H9 (cell line): Measurements from ENCODE around the gene UQCC2. TPM values are rescaled to one million over a fixed set of nuclear protein-coding genes. Genes with fewer than 3 reads are reported as not detected.

Experiments used
- DNase-seq: peaks from one replicate; pipeline ENCODE4 v3.0.0-alpha.2; 2017
- H2AFZ ChIP-seq: one replicate; pipeline ENCODE4 v1.6.1; 2013; ENCODE audit warnings: mild to moderate bottlenecking, low read length, control low read depth, moderate library complexity
- H2AK5ac ChIP-seq: 2 replicates; pipeline ENCODE4 v1.6.1; 2013; ENCODE audit warnings: low read length, control low read depth, mixed read lengths; ENCODE audit not compliant: insufficient read length
- H2BK120ac ChIP-seq: one replicate; pipeline ENCODE4 v1.6.1; 2013; ENCODE audit warnings: low read depth, mild to moderate bottlenecking, low read length, control low read depth, inconsistent platforms; ENCODE audit not compliant: poor library complexity, severe bottlenecking
- H2BK12ac ChIP-seq: 2 replicates; pipeline ENCODE4 v1.6.1; 2013; ENCODE audit warnings: low read length, control low read depth, mixed read lengths, low read depth; ENCODE audit not compliant: insufficient read length
- H2BK15ac ChIP-seq: 2 replicates; pipeline ENCODE4 v1.6.1; 2013; ENCODE audit warnings: low read depth, low read length, control low read depth
- H2BK20ac ChIP-seq: one replicate; pipeline ENCODE4 v1.6.1; 2013; ENCODE audit warnings: low read depth, mild to moderate bottlenecking, low read length, control low read depth, inconsistent platforms; ENCODE audit not compliant: poor library complexity, severe bottlenecking
- H2BK5ac ChIP-seq: 2 replicates; pipeline ENCODE4 v1.6.1; 2013; ENCODE audit warnings: low read length, control low read depth, mixed read lengths; ENCODE audit not compliant: insufficient read length
- H3K14ac ChIP-seq: 2 replicates; pipeline ENCODE4 v1.6.1; 2013; ENCODE audit warnings: low read length, control low read depth; ENCODE audit not compliant: insufficient read depth
- H3K18ac ChIP-seq: 2 replicates; pipeline ENCODE4 v1.6.1; 2013; ENCODE audit warnings: low read depth, mild to moderate bottlenecking, mixed read lengths, low read length, control low read depth; ENCODE audit not compliant: insufficient read length
- H3K23ac ChIP-seq: 2 replicates; pipeline ENCODE4 v1.6.1; 2013; ENCODE audit warnings: low read length, control low read depth, mixed read lengths, low read depth; ENCODE audit not compliant: insufficient read length
- H3K23me2 ChIP-seq: 2 replicates; pipeline ENCODE4 v1.6.1; 2013; ENCODE audit warnings: low read depth, mild to moderate bottlenecking, mixed read lengths, low read length, control low read depth; ENCODE audit not compliant: insufficient read length, poor library complexity, severe bottlenecking
- H3K27ac ChIP-seq: 2 replicates; pipeline ENCODE4 v1.5.1; 2013; ENCODE audit warnings: low read length, control low read depth, mixed read lengths, low read depth; ENCODE audit not compliant: insufficient read length
- H3K27me3 ChIP-seq: 2 replicates; pipeline ENCODE4 v1.6.1; 2013; ENCODE audit warnings: low read length, control low read depth, inconsistent platforms; ENCODE audit not compliant: insufficient read depth
- H3K4ac ChIP-seq: 2 replicates; pipeline ENCODE4 v1.6.1; 2013; ENCODE audit warnings: low read depth, mild to moderate bottlenecking, control low read depth, inconsistent platforms, low read length, moderate library complexity
- H3K4me1 ChIP-seq: 2 replicates; pipeline ENCODE4 v1.6.1; 2013; ENCODE audit warnings: low read length, control low read depth, inconsistent platforms; ENCODE audit not compliant: insufficient read depth
- H3K4me2 ChIP-seq: 2 replicates; pipeline ENCODE4 v1.6.1; 2013; ENCODE audit warnings: low read length, control low read depth, mixed read lengths; ENCODE audit not compliant: insufficient read length, insufficient read depth
- H3K56ac ChIP-seq: 2 replicates; pipeline ENCODE4 v1.6.1; 2013; ENCODE audit warnings: low read depth, mild to moderate bottlenecking, mixed read lengths, low read length, control low read depth; ENCODE audit not compliant: insufficient read length
- H3K79me1 ChIP-seq: 2 replicates; pipeline ENCODE4 v1.6.1; 2013; ENCODE audit warnings: low read depth, mild to moderate bottlenecking, moderate library complexity, low read length, control low read depth, inconsistent platforms; ENCODE audit not compliant: insufficient read depth, poor library complexity, severe bottlenecking
- H3K79me2 ChIP-seq: 2 replicates; pipeline ENCODE4 v1.6.1; 2013; ENCODE audit warnings: low read length, control low read depth, inconsistent platforms; ENCODE audit not compliant: insufficient read depth
- H3K9ac ChIP-seq: 2 replicates; pipeline ENCODE4 v1.6.1; 2013; ENCODE audit warnings: low read length, control low read depth, mixed read lengths; ENCODE audit not compliant: insufficient read length; ENCODE audit errors: extremely low read depth
- H3K9me3 ChIP-seq: one replicate; pipeline ENCODE4 v1.6.1; 2013; ENCODE audit warnings: low read depth, low read length, inconsistent platforms; ENCODE audit not compliant: control insufficient read depth
- H3T11ph ChIP-seq: one replicate; pipeline ENCODE4 v1.6.1; 2013; ENCODE audit warnings: mild to moderate bottlenecking, low read length, control low read depth, inconsistent platforms
- H4K20me1 ChIP-seq: one replicate; pipeline ENCODE4 v1.6.1; 2013; ENCODE audit not compliant: control insufficient read depth, insufficient read length, insufficient read depth
- H4K5ac ChIP-seq: 2 replicates; pipeline ENCODE4 v1.6.1; 2013; ENCODE audit warnings: low read depth, mild to moderate bottlenecking, mixed read lengths, low read length, control low read depth; ENCODE audit not compliant: insufficient read length
- H4K8ac ChIP-seq: replicated peaks from 2 replicates; pipeline ENCODE4 v1.6.1; 2013; ENCODE audit warnings: low read length, control low read depth, mixed read lengths, low read depth; ENCODE audit not compliant: insufficient read length
- H4K91ac ChIP-seq: 2 replicates; pipeline ENCODE4 v1.6.1; 2013; ENCODE audit warnings: low read depth, mild to moderate bottlenecking, moderate library complexity, mixed read lengths, low read length, control low read depth; ENCODE audit not compliant: insufficient read length
- H3K27ac Mint-ChIP-seq, 3 experiments: 2 replicates in 2 of 3; 3 replicates in 1 of 3; pipeline ENCODE4 v1.8.0; 2020 to 2021; ENCODE audit warnings: mixed read lengths in 3 of 3, mild to moderate bottlenecking in 1 of 3, moderate library complexity in 1 of 3
- H3K27me3 Mint-ChIP-seq: 2 replicates; pipeline ENCODE4 v1.8.0; 2021; ENCODE audit warnings: low read depth, mild to moderate bottlenecking, moderate library complexity, mixed read lengths
- H3K36me3 Mint-ChIP-seq, 3 experiments: 2 replicates in 2 of 3; 3 replicates in 1 of 3; pipeline ENCODE4 v1.8.0; 2020 to 2021; ENCODE audit warnings: low read depth in 3 of 3, mixed read lengths in 3 of 3; ENCODE audit not compliant: insufficient read depth in 1 of 3
- H3K4me1 Mint-ChIP-seq, 2 experiments: 2 replicates each; pipeline ENCODE4 v1.8.0; 2020; ENCODE audit warnings: mixed read lengths in 2 of 2
- H3K4me3 Mint-ChIP-seq, 2 experiments: 2 replicates in 1 of 2; 3 replicates in 1 of 2; pipeline ENCODE4 v1.8.0; 2020 to 2021; ENCODE audit warnings: mild to moderate bottlenecking in 2 of 2, mixed read lengths in 2 of 2, moderate library complexity in 1 of 2
- H3K9me3 Mint-ChIP-seq, 2 experiments: 2 replicates in 1 of 2; 3 replicates in 1 of 2; pipeline ENCODE4 v1.8.0; 2020; ENCODE audit warnings: mild to moderate bottlenecking in 2 of 2, mixed read lengths in 2 of 2, moderate library complexity in 1 of 2
- WGBS: extraction: QIAGEN DNeasy Blood & Tissue Kit; methylation state at CpG from one replicate; pipeline ENCODE4 v1.1.7; 2013; ENCODE audit warnings: missing lambda C conversion rate, low lambda C conversion rate, mixed read lengths; ENCODE audit not compliant: insufficient read length; ENCODE audit errors: extremely low coverage; 5-methylcytosine and 5-hydroxymethylcytosine counted together
- total RNA-seq: library from RNA; stranded (reverse); gene quantifications from 2 replicates; pipeline ENCODE4 v1.2.1, GENCODE V29; 2021
- TF ChIP-seq, protein P1 (sequence below): fragments of 200-600 bp; sonication (generic); conservative IDR thresholded peaks from 3 replicates; pipeline ENCODE4 v1.8.0; 2021; ENCODE audit warnings: antibody characterized with exemption, mild to moderate bottlenecking

UQCC2 gene
- total RNA-seq, 1 experiment from 2014 or later = 140 TPM

GRCh38 chr6:33740794-33741193 is 29.3 kb upstream of the UQCC2 start:
- Histone ChIP-seq H2BK20ac (no peak overlapping the region), H3K4me1 (no peaks in the 10 kb centered on the region; the same call in 1 of the 2 replicates), H4K5ac (no peak overlapping the region), H3K9ac (no peak overlapping the region), H2BK15ac (no peak overlapping the region), H3K18ac (no peak overlapping the region), H3K23me2 (no peaks in the 10 kb centered on the region), H3K9me3 (no peaks in the 10 kb centered on the region), H3K4ac (no peak overlapping the region), H3K4me2 (no peak overlapping the region), H3K27me3 (no peaks in the 10 kb centered on the region), H3K56ac (no peak overlapping the region), H3K23ac (no peak overlapping the region), H4K8ac (no peak overlapping the region), H3K27ac (no peak overlapping the region), H2BK120ac (no peak overlapping the region), H4K91ac (no peak overlapping the region), H3K14ac (no peak overlapping the region), H3K79me1 (no peaks in the 10 kb centered on the region), H2BK12ac (no peak overlapping the region), H3K79me2 (no peaks in the 10 kb centered on the region), H2AK5ac (no peak overlapping the region), H2BK5ac (no peak overlapping the region), H2AFZ (no peak overlapping the region), H4K20me1 (no peaks in the 10 kb centered on the region), H3T11ph (no peak overlapping the region)
- Mint-ChIP-seq H3K36me3 (no peaks in the 10 kb centered on the region), H3K27ac (peak overlapping the region in 1 of 3 experiments; percentile 62; a peak in 2 of 7 replicates), H3K4me3 (no peak overlapping the region), H3K9me3 (no peaks in the 10 kb centered on the region), H3K4me1 (peaks cover 22 to 24% of the 10 kb centered on the region in 2 experiments), H3K27me3 (peaks cover 2% of the 10 kb centered on the region)
- DNase-seq = no peak
- TF ChIP-seq, protein P1, sequence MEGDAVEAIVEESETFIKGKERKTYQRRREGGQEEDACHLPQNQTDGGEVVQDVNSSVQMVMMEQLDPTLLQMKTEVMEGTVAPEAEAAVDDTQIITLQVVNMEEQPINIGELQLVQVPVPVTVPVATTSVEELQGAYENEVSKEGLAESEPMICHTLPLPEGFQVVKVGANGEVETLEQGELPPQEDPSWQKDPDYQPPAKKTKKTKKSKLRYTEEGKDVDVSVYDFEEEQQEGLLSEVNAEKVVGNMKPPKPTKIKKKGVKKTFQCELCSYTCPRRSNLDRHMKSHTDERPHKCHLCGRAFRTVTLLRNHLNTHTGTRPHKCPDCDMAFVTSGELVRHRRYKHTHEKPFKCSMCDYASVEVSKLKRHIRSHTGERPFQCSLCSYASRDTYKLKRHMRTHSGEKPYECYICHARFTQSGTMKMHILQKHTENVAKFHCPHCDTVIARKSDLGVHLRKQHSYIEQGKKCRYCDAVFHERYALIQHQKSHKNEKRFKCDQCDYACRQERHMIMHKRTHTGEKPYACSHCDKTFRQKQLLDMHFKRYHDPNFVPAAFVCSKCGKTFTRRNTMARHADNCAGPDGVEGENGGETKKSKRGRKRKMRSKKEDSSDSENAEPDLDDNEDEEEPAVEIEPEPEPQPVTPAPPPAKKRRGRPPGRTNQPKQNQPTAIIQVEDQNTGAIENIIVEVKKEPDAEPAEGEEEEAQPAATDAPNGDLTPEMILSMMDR = no peak
- no CpG with 5 or more reads among the region's 5 CpGs for WGBS
